Erythroblast (primary cell): ENCODE data around the gene PARD3.

Experiments
- GATA1 ChIP-seq: IDR thresholded peaks from 2 replicates; pipeline ENCODE4 v1.6.1; 2011; ENCODE audit warnings: low read depth, mild to moderate bottlenecking, control low read depth, low read length, moderate library complexity
- POLR2A ChIP-seq: IDR thresholded peaks from 2 replicates; pipeline ENCODE4 v1.6.1; 2011; ENCODE audit warnings: mild to moderate bottlenecking, low read length

GRCh38 chr10:34236931-34237330, 578.2 kb downstream of the PARD3 start:
- no peak for TF ChIP-seq POLR2A
- TF ChIP-seq GATA1: no peak
